ENCODE data around the gene MAST4. TPM values are rescaled to one million over a fixed set of nuclear protein-coding genes. Genes with fewer than 3 reads are reported as not detected.
"Not testable (repeated sequence)": the region's sequence is repeated elsewhere in the genome, so short reads cannot be mapped to it uniquely, and the experiment has no call there.

The MAST4 gene
- total RNA-seq, 4 donors from 2014 or later, result 55.3 to 148 (median 110) TPM

DNA sequence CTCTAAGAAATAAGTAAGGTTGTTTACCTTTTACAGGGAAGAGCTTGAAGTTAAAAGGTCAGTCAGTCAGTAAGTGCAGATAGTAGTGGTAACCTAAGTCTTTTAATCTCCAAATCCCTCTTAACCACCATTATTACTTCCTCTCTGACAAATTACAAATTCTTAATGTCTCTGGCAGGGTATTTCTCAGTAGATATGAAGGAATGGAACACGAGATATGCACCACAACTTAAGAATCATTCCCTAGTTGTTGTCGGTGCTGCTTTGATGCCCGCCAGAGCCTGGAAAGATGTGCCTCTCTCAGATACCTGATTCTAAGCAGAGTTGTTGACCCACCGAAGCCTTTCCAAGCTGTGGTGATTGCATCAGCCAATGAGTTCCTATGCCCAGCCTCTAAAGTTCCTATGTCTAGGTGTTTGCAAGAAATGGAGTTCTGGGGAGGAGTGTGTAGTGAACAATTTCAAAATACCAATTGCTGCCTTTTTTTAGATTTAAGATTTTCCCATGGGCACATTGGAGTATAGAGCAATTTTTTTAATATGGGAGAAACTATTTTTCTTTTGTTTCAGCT is 521.9 kb downstream of the MAST4 start:
- no peaks in the 10 kb centered on the region for H3K27me3 ChIP-seq
- intact Hi-C loops (cut with DNase I), result no loop called here
- H3K9me3 ChIP-seq, result no peaks in the 10 kb centered on the region
- TF ChIP-seq, protein P1, sequence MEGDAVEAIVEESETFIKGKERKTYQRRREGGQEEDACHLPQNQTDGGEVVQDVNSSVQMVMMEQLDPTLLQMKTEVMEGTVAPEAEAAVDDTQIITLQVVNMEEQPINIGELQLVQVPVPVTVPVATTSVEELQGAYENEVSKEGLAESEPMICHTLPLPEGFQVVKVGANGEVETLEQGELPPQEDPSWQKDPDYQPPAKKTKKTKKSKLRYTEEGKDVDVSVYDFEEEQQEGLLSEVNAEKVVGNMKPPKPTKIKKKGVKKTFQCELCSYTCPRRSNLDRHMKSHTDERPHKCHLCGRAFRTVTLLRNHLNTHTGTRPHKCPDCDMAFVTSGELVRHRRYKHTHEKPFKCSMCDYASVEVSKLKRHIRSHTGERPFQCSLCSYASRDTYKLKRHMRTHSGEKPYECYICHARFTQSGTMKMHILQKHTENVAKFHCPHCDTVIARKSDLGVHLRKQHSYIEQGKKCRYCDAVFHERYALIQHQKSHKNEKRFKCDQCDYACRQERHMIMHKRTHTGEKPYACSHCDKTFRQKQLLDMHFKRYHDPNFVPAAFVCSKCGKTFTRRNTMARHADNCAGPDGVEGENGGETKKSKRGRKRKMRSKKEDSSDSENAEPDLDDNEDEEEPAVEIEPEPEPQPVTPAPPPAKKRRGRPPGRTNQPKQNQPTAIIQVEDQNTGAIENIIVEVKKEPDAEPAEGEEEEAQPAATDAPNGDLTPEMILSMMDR (IDR thresholded peaks at IDR 0.05), result no peak
- TF ChIP-seq POLR2A (IDR thresholded peaks at IDR 0.05), result no peak
- H3K4me3 ChIP-seq, result no peak overlapping the region
- H3K4me1 ChIP-seq, result no peaks in the 10 kb centered on the region
- no peak for DNase-seq
- 89 to 97% methylated on average over 4 of the region's 4 CpGs for WGBS, 2 donors
- H3K36me3 ChIP-seq, result peaks cover 7 to 95% (median 8%) of the 10 kb centered on the region in 3 donors
- no peak overlapping the region for H3K27ac ChIP-seq

DNA sequence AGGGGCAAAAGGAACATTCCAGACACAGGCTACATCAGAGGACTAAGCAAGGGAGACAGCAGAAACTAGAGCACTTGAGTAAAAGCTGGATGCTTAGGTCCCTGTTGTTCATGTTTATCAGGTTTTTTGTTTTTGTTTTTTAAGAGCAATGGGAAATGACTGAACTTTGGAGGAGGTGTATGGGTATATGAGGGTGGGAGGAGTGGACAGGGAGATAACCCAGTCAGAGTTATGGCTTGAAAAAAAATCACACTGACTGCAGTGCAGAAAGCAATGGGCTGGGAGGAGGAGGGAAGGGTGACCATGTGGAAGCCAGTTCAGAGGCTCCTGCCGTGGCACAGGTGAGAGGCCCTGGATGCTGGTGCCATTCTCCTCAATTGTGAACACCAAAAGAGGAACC is 522.8 kb downstream of the MAST4 start:
- Histone ChIP-seq H3K27ac (no peak overlapping the region), H3K4me1 (no peaks in the 10 kb centered on the region), H3K36me3 (peaks cover 8 to 95% (median 8%) of the 10 kb centered on the region in 3 donors), H3K27me3 (no peaks in the 10 kb centered on the region), H3K4me3 (no peak overlapping the region), H3K9me3 (no peaks in the 10 kb centered on the region)
- intact Hi-C loops (cut with DNase I), result no loop called here
- DNase-seq, result no peak
- WGBS, 2 donors, result 85 to 100% methylated on average over 1 of the region's 1 CpG
- TF ChIP-seq POLR2A (IDR thresholded peaks at IDR 0.05), result no peak
- TF ChIP-seq, protein P1 (IDR thresholded peaks at IDR 0.05), result no peak

DNA sequence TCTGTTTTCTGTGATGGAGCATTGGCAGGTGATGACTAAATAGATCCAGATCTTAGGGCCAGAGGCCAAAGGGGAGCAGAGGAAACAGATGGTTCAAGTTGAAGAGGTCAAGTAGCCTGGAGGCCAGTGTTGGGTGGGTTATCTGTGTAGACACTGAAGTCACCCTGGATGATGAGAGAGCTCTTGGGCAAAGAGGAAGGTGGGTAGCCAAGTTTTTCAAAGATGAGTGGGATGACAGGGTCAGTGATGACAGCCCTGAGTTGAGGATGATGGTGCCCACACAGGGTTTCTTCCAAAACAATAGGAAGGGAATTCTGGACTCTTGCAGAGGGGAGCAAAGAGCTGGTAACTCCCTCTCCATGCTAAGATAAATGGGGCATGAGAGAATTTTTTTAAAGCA is 523.8 kb downstream of the MAST4 start:
- intact Hi-C loops (cut with DNase I), result no loop called here
- H3K27ac ChIP-seq, result no peak overlapping the region
- H3K36me3 ChIP-seq, result peaks cover 8 to 95% (median 12%) of the 10 kb centered on the region in 3 donors
- H3K4me3 ChIP-seq, result no peak overlapping the region
- DNase-seq, result no peak
- H3K4me1 ChIP-seq, result no peaks in the 10 kb centered on the region
- no peaks in the 10 kb centered on the region for H3K27me3 ChIP-seq
- H3K9me3 ChIP-seq, result no peaks in the 10 kb centered on the region
- TF ChIP-seq, protein P1 (IDR thresholded peaks at IDR 0.05), result no peak
- no peak for TF ChIP-seq POLR2A (IDR thresholded peaks at IDR 0.05)

DNA sequence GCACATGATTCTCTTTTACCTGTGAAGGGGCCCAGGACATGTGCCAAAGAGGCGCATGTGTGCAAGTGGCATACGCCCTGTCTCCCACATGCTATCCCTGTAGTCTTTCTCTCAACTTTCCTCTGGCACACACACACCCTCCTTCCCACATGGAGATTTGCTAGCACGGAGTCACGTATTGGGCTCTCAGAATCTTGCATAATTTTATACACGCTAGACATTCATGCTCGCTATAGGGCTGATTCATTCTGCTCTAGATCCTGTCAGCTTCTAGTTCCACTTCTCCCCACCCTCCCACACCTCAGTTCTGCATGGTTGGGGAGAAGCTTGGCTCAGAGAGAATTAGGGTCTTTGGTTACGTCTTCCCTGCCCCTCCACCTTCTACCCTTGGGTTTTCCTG is 527.6 kb downstream of the MAST4 start:
- Histone ChIP-seq H3K4me3 (no peak overlapping the region), H3K27ac (no peak overlapping the region), H3K27me3 (no peaks in the 10 kb centered on the region), H3K36me3 (peaks cover 7 to 99% (median 14%) of the 10 kb centered on the region in 3 donors), H3K9me3 (no peaks in the 10 kb centered on the region), H3K4me1 (no peaks in the 10 kb centered on the region)
- 93 to 95% methylated on average over 7 of the region's 7 CpGs for WGBS, 2 donors
- intact Hi-C loops (cut with DNase I), result no loop called here
- TF ChIP-seq, protein P1 (IDR thresholded peaks at IDR 0.05), result no peak
- no peak for TF ChIP-seq POLR2A (IDR thresholded peaks at IDR 0.05)
- no peak for DNase-seq

DNA sequence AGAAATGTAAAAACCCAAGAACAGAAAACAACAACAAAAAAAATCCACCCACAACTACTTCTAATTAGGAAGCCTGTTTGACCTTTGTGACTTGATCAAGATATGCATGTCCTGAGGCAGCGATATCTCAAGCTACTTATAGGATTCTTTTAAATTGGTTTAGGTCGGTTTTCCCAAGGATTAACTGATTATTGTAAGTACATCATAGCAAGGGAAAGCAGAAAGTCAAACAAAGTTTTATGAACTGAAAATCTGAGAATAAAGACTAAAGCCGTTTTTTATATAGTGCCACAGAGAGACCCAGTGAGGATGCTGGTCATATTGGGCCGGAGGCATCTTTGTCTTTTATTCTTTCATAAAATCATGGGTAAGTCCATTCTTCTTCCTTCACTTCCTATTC is 528.4 kb downstream of the MAST4 start:
- Histone ChIP-seq H3K27ac (no peak overlapping the region), H3K27me3 (no peaks in the 10 kb centered on the region), H3K36me3 (peaks cover 0 to 99% (median 10%) of the 10 kb centered on the region in 3 donors), H3K9me3 (no peaks in the 10 kb centered on the region), H3K4me1 (no peaks in the 10 kb centered on the region), H3K4me3 (no peak overlapping the region)
- 76 to 80% methylated on average over 4 of the region's 4 CpGs for WGBS, 2 donors
- DNase-seq, result no peak
- TF ChIP-seq, protein P1 (IDR thresholded peaks at IDR 0.05), result no peak
- no peak for TF ChIP-seq POLR2A (IDR thresholded peaks at IDR 0.05)
- intact Hi-C loops (cut with DNase I), result no loop called here

DNA sequence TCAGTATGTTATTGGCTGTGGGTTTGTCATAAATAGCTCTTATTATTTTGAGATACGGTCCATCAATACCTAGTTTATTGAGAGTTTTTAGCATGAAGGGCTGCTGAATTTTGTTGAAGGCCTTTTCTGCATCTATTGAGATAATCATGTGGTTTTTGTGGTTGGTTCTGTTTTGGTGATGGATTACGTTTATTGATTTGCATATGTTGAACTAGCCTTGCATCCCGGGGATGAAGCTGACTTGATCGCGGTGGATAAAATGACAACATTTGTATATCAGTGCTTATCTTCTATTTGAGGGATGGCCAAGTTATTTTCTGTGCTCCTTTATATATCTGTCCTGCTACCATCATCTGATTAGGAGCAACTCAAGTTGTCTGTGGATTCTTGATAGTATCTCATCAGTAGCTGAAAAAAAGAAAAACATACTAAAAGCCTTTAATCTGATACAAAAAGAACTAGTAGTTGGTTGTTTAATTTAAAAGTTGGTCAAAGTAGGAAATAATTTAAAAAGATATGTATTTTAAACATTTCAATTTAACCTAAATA is 531.2 kb downstream of the MAST4 start:
- H3K27ac ChIP-seq; H3K27me3 ChIP-seq; H3K4me3 ChIP-seq; H3K9me3 ChIP-seq; H3K4me1 ChIP-seq; DNase-seq; intact Hi-C loops (cut with DNase I): not testable (repeated sequence)
- H3K36me3 ChIP-seq, result peaks cover 0 to 99% (median 13%) of the 10 kb centered on the region in 3 donors
- 87 to 97% methylated on average over 5 of the region's 5 CpGs for WGBS, 2 donors

Data from esophagus squamous epithelium (tissue), 5 donors.